ENCODE results near the gene ECI1.

GRCh38 chr16:2223942-2224486 is 27.4 kb downstream of the ECI1 start:
- TF ChIP-seq CTCF (IDR thresholded peaks at IDR 0.05; ENCODE audit: low read depth, low read length) (no peak), POLR2A (IDR thresholded peaks at IDR 0.05; ENCODE audit: extremely low read depth, insufficient read length) (no peak), MYC (IDR thresholded peaks at IDR 0.05; ENCODE audit: low read depth, low read length) (0 out of 2 replicates have a peak, but pooled peaks have one; percentile 7), MAX (IDR thresholded peaks at IDR 0.05; ENCODE audit: low read depth, low read length) (no peak)
